SIG-M5 treated with dmso at 0.1 percent for 504 hours (cell line): ENCODE data around the gene TMEM31.
"Not testable (repeated sequence)": the region's sequence is repeated elsewhere in the genome, so short reads cannot be mapped to it uniquely, and the experiment has no call there.

Source experiments
- DNase-seq: peaks from one replicate; lab custom pipeline; 2025; ENCODE audit not compliant: unreplicated experiment; lab: John Stamatoyannopoulos, UW

Gene TMEM31

GRCh38 chrX:103722505-103722904, 11.8 kb downstream of the TMEM31 start:
- no peak for DNase-seq

GRCh38 chrX:103726477-103726876, 15.8 kb downstream of the TMEM31 start:
- DNase-seq, result no peak

GRCh38 chrX:103727115-103727514, 16.4 kb downstream of the TMEM31 start:
- DNase-seq, result no peak

- DNase-seq, result no peak
These were observed 18.3 kb downstream of the TMEM31 start for GRCh38 chrX:103729015-103729414.

GRCh38 chrX:103730147-103730795, 19.6 kb downstream of the TMEM31 start:
- peak; percentile 7 for DNase-seq

GRCh38 chrX:103730796-103731493, 20.2 kb downstream of the TMEM31 start:
- DNase-seq, result no peak

- DNase-seq, result no peak
These were observed 22.3 kb downstream of the TMEM31 start for GRCh38 chrX:103733017-103733416.

GRCh38 chrX:103734125-103734760, 23.5 kb downstream of the TMEM31 start:
- DNase-seq, result no peak

- no peak for DNase-seq
These were observed 27.0 kb downstream of the TMEM31 start for GRCh38 chrX:103737696-103738095.

GRCh38 chrX:103739421-103739820, 28.7 kb downstream of the TMEM31 start:
- no peak for DNase-seq

- DNase-seq, result no peak
These were observed 31.2 kb downstream of the TMEM31 start for GRCh38 chrX:103741879-103742278.

GRCh38 chrX:103742339-103742738, 31.6 kb downstream of the TMEM31 start:
- DNase-seq, result no peak

GRCh38 chrX:103747163-103747562, 36.5 kb downstream of the TMEM31 start:
- no peak for DNase-seq

GRCh38 chrX:103754401-103754800, 43.7 kb downstream of the TMEM31 start:
- DNase-seq, result no peak

GRCh38 chrX:103756736-103757135, 46.0 kb downstream of the TMEM31 start:
- no peak for DNase-seq

GRCh38 chrX:103758555-103758954, 47.8 kb downstream of the TMEM31 start:
- DNase-seq, result no peak

GRCh38 chrX:103763541-103763940, 52.8 kb downstream of the TMEM31 start:
- not testable (repeated sequence) for DNase-seq
